HG03521 (cell line): ENCODE measurements around the gene MDK.

Source experiments
- ATAC-seq: cut with Tn5 transposase; IDR thresholded peaks from one replicate; pipeline ENCODE4 v1.9.1; 2021; ENCODE audit warnings: mild to moderate bottlenecking, moderate library complexity; ENCODE audit not compliant: unreplicated experiment

Gene MDK

GRCh38 chr11:46381819-46382645 lies 563 bp downstream of the MDK start:
- no peak for ATAC-seq

GRCh38 chr11:46382646-46383403 lies 1.4 kb downstream of the MDK start:
- ATAC-seq, result no peak

GRCh38 chr11:46383404-46383758 lies 1.9 kb downstream of the MDK start:
- ATAC-seq, result no peak

DNA sequence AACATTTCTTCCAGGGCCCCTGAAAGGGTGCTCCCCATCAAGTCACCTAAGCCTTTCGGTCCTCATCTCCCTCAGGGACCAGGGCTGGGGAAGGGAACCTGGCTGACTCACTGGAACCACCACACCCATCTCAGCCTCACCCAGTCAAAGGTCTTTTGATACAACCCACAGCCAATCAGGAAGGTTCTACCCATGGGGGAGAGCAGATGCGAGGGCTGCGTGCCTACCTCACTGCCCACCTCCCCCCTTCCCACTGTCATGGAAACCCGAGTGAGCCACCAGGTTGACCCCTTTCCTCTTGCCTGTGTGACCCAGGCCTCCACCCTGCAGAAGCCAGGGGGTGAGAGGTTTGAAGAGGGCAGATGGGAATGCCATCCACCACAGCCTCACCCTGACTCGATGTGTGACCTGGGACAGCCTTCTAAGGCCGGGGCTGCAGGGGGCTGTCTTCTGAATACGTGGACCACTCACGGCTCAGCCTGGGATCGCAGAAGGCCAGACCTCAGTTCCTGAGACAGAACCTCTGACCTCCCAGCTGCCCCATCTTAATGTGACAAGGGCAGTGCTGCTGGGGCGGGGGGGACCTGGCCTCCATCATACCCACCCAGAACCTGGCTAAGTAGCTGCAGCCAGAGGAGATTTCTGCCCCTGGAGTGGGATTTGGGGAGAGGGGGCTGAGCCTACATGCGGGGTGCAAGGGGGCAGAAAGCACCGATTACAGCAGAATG lies 2.7 kb downstream of the MDK start:
- ATAC-seq, result no peak

GRCh38 chr11:46385169-46386004 lies 3.9 kb downstream of the MDK start:
- no peak for ATAC-seq

GRCh38 chr11:46386005-46386578 lies 4.6 kb downstream of the MDK start:
- no peak for ATAC-seq

DNA sequence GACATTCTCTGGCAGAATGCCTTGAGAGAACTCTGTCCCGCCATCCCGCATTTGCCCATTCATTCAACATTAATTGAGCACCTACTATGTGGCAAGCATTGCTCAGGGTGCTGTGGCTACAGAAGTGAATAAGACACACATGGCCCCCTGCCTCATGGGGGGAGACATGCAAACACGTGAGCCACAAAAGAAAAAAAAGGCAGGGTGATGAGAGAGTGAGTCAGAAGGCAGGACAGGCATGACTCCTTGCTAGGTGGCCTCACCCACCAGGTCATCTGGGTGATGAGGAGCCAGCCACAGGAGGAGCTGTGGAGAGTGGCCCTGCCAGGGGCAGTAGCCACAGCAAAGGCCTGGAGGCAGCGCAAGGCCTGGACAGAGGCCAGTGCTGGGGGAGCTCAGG lies 5.2 kb downstream of the MDK start:
- ATAC-seq, result no peak

- no peak for ATAC-seq
These were observed 6.0 kb downstream of the MDK start for GRCh38 chr11:46387456-46387855.

DNA sequence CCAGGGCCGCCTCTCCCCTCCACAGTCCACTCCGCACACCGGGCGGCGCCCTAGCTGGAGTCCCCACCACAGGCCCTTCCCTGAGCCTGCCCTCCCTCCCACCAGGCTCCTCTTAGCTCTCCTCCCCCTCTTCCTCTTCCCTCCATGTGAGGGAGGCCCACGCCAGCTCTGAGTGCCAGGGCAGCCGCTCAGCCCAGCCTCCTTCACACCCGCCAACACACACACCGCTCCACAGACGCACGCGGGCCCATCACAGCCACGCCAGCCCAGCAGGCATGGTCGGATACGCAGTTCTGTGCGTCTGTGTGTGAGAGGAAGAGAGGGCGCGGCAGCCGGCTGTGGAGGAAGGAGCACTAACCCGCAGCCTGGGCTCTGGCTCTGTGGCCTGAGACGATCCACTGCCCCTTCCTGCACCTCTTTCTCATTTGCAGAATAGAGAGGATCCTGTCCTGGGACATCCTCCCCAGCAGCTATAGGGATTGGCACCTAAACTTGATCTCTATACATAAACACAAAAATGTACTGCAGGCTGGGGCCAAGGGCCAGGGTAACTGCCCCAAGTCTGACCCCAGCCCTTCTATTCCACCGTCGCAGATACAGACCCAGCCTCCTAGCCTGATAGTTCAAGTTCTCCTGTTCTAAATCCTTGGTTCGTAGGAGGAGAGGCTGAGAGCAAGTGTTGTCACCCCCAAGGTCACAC lies 6.6 kb downstream of the MDK start:
- no peak for ATAC-seq

GRCh38 chr11:46388619-46389449 lies 7.4 kb downstream of the MDK start:
- no peak for ATAC-seq

DNA sequence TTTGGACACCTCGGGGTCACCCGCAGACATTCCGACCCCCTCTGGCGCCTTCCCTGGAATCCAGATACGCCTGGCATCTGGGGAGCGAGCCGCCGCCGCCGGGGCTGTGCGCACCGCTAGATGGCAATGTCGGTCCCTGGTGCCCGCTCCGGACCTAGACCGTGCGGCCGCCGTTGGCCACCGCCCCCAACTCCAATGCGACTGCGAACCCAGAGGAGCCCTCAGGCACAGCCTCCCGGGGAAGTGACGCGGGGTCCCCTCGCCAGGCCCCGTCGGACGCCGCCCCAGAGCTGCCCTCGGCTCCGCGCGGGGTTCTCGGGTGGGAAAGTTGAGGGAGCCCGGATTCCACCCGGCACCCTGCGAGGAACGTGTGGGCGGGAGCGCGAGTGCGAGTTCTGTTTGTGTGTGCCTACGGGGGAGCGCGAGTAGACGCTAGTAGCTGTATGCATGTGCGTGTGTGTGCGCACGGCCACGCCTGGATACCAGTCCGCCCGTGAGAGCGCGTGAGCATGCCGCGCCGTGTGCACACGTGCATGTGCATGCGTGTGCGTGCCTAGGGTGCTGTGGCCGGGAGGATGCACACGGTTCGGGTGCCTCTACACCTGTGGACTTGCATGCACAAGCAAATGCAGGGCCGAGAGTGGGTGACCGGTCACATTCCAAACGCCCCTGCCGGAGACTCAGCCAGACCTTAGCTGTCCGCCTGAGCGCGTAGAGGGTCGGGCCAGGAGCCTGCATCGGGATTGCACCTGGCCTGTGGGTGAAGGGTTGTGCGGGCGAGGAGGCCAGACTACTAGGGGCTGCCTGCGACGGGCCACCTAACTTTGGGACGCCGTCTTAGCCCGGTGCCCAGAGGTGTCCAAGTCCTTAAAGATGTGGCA lies 8.2 kb downstream of the MDK start:
- ATAC-seq, result peak; percentile 46

GRCh38 chr11:46390331-46391171 lies 9.1 kb downstream of the MDK start:
- ATAC-seq, result no peak

DNA sequence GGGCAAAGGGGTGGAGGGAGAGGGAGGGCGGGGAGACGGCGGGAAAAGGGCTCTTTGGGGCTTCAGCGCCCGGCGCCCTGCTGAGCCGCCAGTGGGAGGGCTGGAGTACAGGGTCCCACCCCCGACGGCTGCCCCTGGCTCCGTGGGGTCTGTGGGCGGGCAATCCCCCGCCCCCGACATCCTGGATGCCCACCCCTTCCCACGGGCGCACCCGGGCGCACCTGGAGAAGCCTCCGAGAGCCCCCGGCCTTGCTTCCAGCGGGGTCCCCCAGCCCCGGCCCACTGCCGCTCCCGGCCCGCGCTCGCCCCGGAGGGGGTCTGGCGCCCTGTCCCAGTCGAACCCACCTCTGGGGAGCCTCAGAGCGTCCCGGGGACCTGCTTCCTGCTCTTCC lies 9.7 kb downstream of the MDK start:
- ATAC-seq, result no peak

DNA sequence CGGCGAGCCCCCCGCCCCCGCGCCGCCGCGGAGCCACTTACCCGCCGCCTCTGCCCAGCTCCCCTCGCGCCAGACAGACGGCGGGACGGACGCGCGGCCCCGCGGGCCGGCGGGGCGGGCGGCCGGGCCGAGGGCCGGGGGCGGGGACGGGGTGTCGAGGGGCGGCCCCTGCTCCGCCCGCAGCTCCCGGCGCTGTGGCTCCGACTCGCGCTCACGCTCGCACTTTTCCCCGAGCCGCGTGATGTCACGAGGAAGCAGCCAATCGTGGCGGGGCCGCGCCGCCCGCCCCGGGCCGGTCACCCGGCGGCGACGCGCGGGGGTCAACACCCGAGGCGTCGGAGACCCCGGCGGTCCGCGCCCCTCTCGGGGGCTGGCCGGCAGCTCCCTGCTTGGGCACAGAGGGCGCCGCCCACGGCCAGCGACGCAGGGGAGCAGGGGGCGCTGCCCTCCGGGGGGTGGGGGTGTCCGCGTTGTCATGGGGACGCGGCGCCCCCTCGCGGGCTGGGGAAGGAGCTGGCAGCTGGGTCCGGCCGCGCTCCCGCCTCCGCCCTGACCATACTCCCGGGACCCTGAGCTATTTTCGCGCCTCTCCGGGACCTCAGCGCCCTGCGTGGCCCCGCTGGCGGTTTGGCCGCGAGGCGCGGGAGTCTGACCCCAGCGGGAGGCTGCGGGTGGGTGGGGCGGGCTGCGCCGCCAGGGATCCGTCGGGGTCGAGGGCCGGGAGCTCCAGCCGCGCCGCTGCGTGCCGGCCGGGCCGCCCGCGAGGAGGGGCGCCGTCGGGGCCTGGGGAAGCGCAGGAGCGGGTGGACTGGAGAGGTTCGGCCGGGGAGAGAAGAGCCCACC lies 10.3 kb downstream of the MDK start, which contains the start of gene CHRM4:
Gene CHRM4, minus strand, starts transcription at position 199 of the 843 bp plus-strand sequence. CDS start 5,219 bp downstream, outside the sequence.
- ATAC-seq, result peak; percentile 11

- peak; percentile 63 for ATAC-seq
These were observed 11.2 kb downstream of the MDK start for GRCh38 chr11:46392421-46393230.
